HG02981 (cell line): ENCODE measurements around the gene SERPINB4.

Source experiments
- ATAC-seq: cut with Tn5 transposase; IDR thresholded peaks from one replicate; pipeline ENCODE4 v1.9.1; 2021; ENCODE audit warnings: mild to moderate bottlenecking, moderate library complexity; ENCODE audit not compliant: unreplicated experiment

The SERPINB4 gene

DNA sequence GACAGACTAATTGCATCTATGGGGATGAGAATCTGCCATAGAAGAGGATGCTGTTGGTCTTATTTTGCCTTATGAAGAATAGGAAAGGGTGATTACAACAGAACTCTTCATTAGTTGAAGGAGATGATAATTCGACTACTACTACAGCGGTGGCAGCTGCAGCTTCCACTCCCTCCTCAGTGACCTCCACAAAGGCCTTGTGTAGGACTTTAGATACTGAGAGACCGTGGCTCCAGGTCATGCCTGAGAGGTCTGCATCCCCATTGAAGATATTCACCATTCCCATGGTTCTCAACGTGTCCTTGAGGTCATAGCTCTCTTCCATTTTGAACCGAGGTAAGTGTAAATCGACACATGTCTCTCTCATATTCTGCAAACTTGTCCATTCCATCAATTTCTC, 6.4 kb downstream of the SERPINB4 start:
- ATAC-seq = no peak

DNA sequence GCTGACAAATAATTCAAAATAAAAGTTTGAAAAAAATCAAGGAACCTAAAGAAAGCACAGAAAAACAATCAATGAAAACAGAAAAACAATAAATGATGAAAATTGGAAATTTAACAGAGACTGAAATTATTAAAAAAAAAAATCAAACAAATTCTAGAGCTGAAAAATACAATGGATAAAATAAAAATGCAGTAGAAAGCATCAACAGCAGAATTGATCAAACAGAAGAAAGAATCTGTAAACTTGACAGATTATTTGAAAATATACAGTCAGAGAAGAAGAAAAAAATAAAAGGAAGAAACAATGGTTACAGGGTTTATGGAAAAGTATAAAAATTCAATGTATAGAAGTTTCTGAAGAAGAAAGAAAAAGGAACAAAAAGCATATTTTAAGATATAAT, 16.2 kb downstream of the SERPINB4 start:
- no peak for ATAC-seq

DNA sequence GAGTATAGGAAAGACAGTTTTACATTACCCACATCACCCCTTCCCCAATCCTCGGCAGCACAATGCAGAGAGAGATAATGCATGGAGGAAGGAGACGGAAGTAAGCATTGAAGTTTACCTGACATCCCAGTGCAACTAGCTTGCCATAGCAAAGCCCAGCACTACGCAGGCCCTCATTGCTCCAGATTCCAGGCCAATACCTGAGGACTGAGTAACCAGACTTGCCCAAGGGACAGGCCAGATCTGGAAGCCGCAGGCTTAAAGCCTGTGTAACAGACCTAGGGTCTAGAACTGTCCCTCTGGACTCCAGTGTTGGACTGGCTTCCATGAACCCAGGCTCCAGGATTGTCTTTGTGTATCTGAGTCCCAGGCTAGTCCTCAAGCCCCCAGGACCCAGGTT, 17.6 kb downstream of the SERPINB4 start:
- no peak for ATAC-seq

DNA sequence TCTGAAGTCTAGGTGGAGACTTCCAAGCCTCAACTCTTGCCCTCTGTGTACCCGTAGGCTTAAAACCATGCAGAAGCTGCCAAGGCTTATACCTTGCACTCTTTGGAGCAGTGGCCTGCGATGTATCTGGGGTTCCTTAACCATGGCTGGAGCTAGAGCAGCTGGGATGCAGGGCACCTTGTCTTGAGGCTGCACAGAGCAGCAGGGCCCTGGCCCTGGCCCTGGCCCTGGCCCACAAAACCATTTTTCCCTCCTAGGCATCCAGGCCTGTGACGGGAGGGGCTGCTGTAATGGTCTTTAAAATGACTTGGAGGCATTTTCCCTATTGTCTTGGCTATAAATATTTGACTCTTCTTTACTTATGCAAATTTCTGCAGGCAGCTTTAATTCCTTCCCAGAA, 19.2 kb downstream of the SERPINB4 start:
- ATAC-seq = no peak

DNA sequence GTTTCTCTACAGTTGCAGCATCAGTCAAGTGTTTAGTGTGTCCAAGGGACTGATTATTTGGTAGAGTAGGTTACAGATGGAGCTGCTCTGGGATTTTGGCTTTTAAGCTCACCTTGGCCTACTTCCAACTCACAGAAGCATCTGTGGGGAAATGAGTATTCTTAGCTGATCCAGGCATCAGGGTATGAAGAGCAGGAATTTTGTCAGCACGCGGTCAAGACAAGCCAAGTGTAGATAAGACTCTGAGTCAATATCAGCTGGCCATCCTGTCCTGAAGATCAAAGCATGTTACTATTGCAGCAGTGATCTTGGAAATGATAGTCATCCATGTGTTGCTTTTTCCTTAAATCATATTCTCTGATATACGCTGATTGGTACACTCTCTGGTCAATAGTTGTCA, 24.4 kb downstream of the SERPINB4 start:
- no peak for ATAC-seq

DNA sequence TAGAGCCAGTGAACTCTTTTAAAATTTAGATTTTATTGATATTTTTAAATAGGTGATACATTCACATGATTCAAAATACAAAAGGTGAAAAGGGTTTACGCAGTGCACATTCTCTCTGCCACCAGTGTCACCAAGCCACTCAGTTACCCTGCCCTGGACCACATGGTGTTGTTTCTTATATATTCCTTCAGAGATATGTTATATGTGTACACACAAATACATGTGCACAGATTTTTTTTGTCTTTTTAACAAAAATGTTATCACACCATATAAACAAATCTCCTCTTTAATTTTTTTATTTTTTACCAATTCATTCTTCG, 26.2 kb downstream of the SERPINB4 start:
- ATAC-seq = no peak

DNA sequence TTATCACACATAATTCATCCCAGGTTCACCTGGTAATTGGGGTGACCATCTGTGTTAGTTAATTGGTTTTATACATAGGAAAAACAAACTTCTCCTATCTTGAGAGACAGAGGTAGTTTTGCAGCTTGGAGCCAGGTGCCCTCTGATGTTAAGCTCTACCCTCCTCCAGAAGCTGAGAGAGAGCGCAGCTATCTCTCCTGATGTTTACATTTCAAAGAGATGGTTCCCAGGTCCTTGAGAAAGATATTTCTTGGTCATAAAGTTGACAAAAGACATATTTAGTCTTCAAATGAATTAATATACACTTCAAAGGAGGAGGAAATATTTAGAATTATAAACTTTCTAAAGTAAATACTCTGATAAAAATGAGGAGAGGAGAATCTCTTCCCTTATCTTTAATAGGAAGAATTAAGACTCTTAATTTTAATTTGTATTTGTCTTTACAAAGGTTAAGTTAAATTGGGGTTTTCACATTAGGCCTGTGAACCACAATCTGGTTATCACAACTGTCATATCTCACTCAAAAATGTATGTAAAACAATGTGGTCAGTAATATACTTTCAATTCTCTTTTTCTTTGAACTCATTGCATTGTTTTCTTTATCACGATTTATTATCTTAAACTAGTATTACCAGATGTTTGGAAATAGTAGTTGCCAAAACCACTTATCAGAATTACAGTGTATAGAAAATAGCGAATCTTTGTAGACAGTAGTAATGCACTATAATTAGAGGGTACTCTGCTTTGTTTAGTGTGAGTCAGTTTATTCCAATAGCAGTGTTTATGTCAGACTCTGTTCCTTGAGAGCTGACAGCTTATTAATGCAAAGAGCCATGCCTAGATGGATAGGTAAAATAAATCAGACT, 26.8 kb downstream of the SERPINB4 start:
- peak; percentile 79 for ATAC-seq

DNA sequence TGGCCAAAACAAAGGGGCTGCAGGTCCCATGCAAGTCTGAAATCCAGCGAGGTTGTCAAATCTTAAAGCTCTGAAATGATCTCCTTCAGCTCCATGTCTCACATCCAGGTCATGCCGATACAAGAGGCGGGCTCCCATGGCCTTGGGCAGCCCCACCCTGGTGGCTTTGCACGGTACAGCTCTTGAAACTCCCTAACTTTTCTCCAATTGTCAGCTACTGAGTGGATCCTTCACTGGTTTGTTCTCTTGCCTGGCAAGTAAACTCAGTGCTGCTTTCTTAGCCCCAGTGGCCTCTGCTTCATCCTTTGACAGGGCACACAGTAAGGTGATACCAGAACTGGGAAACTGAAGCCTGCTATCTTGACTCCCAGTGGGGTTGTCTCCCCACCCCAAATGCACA, 30.6 kb downstream of the SERPINB4 start:
- ATAC-seq = no peak

DNA sequence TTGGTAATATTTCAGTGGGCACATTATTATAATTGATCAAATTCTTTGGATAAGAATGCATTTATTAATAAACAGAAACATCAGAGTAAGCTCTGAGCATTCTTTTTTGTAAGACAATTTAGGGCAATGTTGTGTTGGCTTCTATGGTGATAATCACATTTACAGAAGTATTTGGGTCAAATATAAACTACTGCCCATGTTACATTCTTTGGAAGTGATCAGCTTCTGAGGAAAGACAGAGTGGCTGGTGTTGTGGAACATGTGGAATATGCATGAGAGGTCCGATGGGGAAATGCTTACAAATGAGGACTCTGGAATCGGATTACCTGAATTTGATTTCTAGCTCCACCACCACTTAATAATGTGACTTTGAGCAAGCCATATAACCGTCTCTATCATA, 37.5 kb downstream of the SERPINB4 start:
- ATAC-seq = no peak

DNA sequence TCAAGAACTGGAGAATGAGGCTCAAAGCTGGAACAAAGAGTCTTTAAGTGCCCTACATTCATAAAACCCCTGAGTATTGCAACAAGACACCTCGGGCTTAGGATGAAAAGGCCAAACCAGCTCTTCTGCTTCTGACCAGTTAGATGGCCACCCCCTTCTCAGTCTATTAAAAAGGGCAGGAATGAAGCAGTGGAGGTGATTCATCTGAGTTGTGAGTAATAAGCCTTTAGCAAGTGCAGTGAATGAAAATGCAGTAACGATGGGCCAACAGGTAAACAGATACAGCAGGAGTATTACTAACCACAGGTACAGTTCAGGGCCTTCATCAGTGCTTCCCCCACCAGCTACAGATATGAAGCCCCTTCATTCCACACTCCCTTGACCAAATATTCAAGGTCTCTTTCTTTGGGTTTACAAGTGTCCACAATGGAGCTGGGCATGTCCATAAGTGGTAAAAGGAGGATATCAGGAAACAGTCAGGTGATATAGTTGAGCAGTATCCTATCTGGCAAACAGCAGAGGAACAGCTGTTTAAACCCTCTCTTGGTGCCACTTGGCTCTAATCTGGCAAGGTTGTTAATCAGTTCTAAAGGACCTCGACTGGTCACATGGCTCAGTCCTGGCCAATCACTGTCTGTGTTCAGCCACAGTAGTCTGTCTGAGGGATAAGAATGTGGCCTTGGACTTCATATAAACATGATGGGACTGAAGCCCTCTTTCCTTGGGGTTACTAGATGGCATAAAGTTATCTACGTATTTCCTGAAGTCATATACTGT, 39.1 kb downstream of the SERPINB4 start:
- ATAC-seq = no peak

DNA sequence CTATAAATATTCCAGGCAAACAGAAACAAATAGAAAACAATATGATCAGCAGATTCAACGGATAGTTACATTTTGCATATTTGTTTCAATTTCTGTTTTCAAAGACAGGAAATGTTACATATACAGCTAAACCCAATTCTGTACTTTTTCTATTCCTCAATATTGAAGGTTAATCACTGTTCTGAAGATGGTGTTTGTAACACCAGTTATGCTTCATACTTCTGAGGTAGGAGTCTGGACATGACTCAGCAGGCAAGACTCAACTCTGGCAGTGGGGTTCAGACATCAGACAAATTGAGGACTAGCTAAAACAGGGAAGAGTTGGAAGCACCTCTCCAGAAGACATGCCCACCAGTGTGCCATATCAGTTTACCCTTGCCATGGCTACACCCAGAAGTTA, 40.3 kb downstream of the SERPINB4 start:
- ATAC-seq = peak; percentile 95

DNA sequence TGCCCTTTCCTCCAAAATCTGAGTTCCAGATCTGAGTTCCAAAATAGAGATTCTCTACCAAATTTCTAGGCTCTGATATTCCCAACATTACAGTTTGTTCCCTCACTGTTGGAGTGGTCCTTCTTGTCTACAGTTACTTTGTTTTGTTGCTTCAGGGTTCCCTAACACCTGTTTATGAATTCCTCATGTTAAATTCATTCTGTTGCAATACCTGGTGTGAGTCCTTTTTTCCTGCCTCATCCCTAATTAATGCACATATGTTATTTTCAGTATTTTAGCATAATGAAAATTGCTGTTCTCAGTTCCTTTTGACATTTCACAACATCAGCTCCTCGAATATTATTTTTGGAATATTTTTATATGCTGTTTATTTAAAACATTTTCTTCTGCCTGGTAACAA, 40.7 kb downstream of the SERPINB4 start:
- no peak for ATAC-seq

DNA sequence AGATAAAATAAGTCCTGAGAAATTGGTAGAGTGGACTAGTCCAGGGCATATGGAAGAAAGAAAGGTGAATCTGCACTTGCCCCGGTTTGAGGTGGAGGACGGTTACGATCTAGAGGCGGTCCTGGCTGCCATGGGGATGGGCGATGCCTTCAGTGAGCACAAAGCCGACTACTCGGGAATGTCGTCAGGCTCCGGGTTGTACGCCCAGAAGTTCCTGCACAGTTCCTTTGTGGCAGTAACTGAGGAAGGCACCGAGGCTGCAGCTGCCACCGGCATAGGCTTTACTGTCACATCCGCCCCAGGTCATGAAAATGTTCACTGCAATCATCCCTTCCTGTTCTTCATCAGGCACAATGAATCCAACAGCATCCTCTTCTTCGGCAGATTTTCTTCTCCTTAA, 47.1 kb downstream of the SERPINB4 start:
- no peak for ATAC-seq

DNA sequence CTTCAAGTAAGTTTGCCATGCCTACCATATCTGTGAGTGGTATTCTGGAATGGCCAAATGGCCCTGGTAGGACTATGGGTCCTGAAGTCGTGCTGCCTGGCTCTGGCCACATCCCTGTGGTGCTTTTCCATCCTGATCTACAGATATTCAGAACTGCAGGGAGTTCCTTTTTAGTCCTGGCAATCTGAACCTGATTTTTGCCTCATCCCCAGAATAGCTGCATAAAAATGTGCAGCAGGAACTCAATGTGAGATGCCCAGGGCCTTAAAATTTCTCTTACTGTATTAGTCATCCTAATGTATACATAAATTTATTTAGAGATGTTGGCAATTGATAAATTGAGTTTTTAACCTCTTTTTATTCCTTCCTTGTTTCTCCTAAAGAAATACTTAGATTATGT, 51.6 kb downstream of the SERPINB4 start:
- no peak for ATAC-seq

DNA sequence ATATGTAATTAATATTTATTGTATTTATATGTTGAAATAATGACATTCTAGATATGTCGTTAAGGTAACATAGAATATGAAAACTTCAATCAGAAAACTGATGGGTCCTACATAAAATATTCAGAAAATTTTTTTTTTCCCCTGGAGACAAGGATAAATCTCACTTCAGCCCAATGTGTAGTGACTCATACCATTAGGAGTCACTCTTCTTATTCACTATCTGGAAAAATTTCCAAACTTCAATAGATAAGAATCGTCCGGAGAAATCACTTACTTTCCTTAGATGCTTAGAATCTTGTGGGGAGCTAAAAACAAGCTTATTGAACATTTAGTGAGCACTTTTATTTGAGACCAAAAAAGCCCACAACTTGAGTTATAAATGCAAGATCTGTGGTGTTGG, 52.3 kb downstream of the SERPINB4 start:
- no peak for ATAC-seq

DNA sequence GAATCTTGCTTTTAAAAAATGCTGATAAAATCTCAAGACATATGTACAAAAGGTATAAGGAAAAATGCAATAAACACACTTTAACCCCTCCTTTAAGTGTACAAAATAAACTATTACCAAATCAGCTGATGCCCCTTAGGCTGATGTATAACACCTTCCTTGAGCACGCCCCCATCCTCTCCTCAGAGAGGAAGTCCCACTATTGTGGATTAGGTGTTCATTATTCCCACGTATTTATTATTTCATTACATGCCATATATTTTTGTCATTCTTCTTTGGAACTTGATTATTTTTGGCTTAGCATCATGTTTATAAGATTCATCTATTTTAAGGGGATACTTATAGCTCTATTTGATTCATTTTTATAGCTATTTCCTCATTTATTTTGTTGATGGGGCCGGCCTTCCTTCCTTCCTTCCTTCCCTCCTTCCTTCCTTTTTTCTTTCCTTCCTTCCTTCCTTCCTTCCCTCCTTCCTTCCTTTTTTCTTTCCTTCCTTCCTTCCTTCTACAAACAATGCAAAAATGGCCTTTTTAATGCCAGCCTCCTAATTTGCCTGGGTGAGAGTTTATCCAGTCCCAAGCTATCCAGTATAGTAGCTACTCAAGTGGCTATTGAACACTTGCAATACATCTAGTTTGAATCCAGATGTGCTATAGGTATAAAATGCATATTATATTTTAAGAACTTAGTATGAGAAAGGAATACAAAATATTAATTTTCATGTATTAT, 52.9 kb downstream of the SERPINB4 start:
- ATAC-seq = no peak

DNA sequence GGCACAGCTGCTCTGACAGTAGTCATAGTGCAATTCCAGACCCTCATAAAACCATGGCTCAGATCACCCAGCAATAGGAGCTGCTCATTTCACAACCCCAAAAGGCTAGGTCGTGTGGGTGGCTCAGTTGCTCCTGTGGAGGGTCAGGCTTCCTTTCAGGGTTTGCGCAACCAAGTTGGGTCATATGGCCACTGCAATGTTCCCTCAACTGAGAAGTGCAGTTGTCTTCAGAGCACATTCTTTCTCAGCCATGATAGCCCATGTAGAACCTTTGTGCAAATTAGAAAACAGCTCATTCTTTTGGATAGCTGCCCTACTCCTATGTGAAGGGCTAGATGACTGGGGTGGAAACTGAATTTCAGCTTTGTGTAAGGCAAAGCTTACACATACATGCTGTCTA, 53.7 kb downstream of the SERPINB4 start:
- ATAC-seq = no peak

DNA sequence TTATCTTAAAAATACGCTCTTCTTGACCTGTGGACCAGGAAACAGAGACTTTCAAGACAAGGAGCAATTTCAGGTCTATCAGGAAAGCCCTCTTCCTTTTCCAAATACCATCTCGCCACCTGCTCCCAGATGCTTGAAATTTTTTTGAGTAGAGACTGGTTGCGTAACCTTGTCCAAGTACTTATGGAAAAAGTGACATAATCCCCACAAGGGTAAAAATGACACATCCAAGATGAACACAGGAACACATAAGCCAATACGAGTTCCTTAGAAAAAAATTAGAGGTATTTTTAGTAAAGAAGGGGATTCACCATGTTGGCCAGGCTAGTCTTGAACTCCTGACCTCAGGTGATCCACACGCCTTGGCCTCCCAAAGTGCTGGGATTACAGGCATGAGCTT, 55.1 kb downstream of the SERPINB4 start:
- ATAC-seq = no peak
